ENCODE data around the gene ECM1.

ECM1 gene

GRCh38 chr1:150560011-150560438 lies 52.1 kb downstream of the ECM1 start:
- peak; percentile 40 to 49 for DNase-seq

- DNase-seq = no peak
These were observed 52.8 kb downstream of the ECM1 start for GRCh38 chr1:150560576-150561253.

DNA sequence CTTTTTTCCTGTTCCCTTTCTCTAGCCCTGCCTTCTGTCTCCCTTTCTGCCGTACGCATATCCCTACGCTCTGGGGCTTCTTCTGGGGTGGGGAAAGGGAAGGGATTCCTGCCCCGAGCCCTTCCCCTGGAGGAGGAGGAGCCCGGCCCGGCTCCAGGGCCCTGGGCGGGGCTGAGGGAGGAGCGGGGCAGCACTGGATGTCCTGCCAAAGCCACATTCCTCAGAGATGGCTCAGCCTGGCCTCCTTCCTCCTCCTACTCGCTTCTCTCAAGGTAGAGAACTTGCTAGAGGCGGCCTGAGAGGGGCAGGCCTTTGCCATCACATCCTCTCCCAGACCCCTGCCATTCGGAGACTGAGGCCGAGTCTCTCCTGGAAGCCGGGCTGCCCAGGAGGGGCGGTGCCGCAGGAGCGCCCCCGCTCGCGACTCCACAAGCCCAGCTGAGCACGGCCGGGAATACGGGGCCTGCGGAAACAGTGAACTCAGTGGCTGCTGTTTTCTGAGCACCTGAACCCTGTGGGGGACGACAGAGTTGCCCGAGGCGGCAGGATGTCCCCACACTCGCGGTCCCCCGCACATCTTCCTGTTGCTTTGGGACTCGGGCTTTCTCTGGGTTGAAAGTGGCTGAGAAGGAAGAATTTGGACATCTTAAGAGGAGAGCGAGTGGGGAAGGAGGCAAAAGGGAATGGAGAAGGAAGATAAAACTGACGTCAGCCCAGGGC lies 53.5 kb downstream of the ECM1 start:
- DNase-seq = no peak

DNA sequence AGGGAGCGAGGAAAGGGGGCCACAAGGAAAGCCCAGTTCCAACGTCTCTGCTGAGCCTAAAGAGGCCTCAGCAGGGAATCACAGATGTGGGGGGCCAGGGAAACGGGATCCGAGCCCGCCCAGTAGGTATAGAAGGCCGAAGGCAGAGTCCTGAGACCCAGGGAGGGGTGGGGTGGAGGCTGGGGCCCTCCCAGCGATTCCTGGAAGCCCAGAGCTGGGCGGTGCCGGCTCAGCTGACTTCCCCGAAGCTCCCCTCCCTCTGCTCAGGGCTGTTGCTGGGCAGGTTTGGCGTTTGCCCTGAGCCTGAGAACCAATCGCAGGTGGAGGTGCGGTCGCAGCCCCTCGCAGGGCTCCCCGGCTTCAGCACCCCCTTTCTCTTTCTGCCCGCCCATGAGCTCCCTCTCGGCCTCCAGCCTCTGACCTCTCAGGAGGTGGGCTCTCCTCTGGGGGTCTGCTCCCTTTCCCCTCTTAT lies 54.1 kb downstream of the ECM1 start:
- no peak for DNase-seq

DNA sequence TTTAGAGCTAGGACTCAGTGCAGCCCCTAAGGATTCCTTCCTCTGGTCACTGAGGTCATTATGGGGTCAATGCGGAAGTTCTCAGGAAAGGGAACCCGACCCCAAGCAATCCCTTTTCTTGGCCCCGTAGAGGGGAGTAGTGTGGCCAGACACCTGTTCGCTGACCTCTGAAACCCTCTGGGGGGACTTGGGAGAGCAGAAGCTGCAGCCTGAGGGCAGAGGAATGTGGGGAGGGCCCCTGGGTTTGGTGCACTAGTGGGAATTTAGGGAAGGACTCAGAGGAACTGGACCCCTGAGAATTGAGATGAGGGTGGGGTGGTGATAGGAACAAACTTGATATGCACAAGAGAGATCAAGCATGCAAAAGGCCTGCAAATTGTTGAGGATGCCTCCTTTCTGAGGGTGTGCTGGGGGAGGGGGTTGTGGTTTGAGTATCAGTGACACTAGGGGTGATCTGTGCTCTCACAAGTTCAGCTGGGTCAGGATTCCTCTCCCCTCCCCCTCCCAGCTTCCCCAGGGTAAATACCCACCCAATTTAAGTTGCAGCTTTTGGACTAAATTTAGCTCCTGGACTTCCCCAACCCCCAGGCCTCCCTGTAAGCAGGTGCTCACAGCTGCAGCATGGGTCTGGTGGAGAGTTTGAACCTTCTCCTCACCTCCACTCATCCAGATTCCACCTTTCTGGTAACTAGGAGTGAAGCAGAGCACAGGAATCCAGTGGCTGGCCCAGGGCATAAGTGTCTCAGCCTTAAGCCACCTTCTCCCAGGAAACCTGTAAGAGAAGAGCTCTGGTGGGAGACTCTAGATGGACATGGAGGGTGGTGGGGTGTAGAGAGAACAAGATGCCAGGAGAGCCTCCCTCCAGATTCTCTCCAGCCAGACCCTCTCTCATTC lies 54.8 kb downstream of the ECM1 start:
- DNase-seq = no peak

Data from NCI-H1930 (cell line).